Trophoblast cell (in vitro differentiated cells and primary cell): ENCODE data around the gene DAPP1.

Experiments
- DNase-seq, 2 donors: peaks; one replicate each; pipeline ENCODE4 v3.0.0-alpha.2; 2016
- H2AFZ ChIP-seq: 2 replicates; pipeline ENCODE4 v1.6.1; 2013; ENCODE audit warnings: low read length, moderate library complexity, mild to moderate bottlenecking; ENCODE audit not compliant: insufficient read depth, poor library complexity
- H2AK5ac ChIP-seq: 2 replicates; pipeline ENCODE4 v1.6.1; 2013; ENCODE audit warnings: mild to moderate bottlenecking, low read length
- H2BK120ac ChIP-seq: 2 replicates; pipeline ENCODE4 v1.6.1; 2013; ENCODE audit warnings: low read length, mild to moderate bottlenecking, moderate library complexity; ENCODE audit not compliant: insufficient read depth, poor library complexity
- H2BK12ac ChIP-seq: 2 replicates; pipeline ENCODE4 v1.6.1; 2013; ENCODE audit warnings: mild to moderate bottlenecking, low read length, moderate library complexity
- H2BK5ac ChIP-seq: 2 replicates; pipeline ENCODE4 v1.6.1; 2013; ENCODE audit warnings: low read length, low read depth, moderate library complexity, mild to moderate bottlenecking; ENCODE audit not compliant: poor library complexity
- H3K14ac ChIP-seq: 2 replicates; pipeline ENCODE4 v1.6.1; 2013; ENCODE audit warnings: mild to moderate bottlenecking, low read length
- H3K18ac ChIP-seq: 2 replicates; pipeline ENCODE4 v1.6.1; 2013; ENCODE audit warnings: mild to moderate bottlenecking, low read length
- H3K23ac ChIP-seq: 2 replicates; pipeline ENCODE4 v1.6.1; 2013; ENCODE audit warnings: low read length
- H3K27ac ChIP-seq: 2 replicates; pipeline ENCODE4 v1.5.1; 2013; ENCODE audit warnings: low read depth, mild to moderate bottlenecking, inconsistent platforms, low read length, moderate library complexity
- H3K27me3 ChIP-seq: 2 replicates; pipeline ENCODE4 v1.6.1; 2013; ENCODE audit warnings: inconsistent platforms, mild to moderate bottlenecking, low read length, moderate library complexity; ENCODE audit not compliant: insufficient read depth
- H3K36me3 ChIP-seq, 2 experiments: 1 replicate in 1 of 2; 2 replicates in 1 of 2; pipeline ENCODE4 v1.6.1; 2013; ENCODE audit warnings: low read length in 2 of 2, mild to moderate bottlenecking in 2 of 2, moderate library complexity in 1 of 2; ENCODE audit not compliant: insufficient read depth in 2 of 2, control insufficient read depth in 1 of 2
- H3K4ac ChIP-seq: 2 replicates; pipeline ENCODE4 v1.6.1; 2013; ENCODE audit warnings: low read depth, mild to moderate bottlenecking, low read length, moderate library complexity
- H3K4me1 ChIP-seq, 2 experiments: 1 replicate in 1 of 2; 2 replicates in 1 of 2; pipeline ENCODE4 v1.6.1; 2013; ENCODE audit warnings: low read length in 2 of 2, mild to moderate bottlenecking in 2 of 2, moderate library complexity in 1 of 2; ENCODE audit not compliant: insufficient read depth in 2 of 2, control insufficient read depth in 1 of 2
- H3K4me2 ChIP-seq: 2 replicates; pipeline ENCODE4 v1.6.1; 2013; ENCODE audit warnings: inconsistent platforms, mild to moderate bottlenecking, low read length, moderate library complexity
- H3K4me3 ChIP-seq: 2 replicates; pipeline ENCODE4 v1.5.1; 2013; ENCODE audit warnings: mild to moderate bottlenecking, low read depth, low read length, inconsistent platforms
- H3K79me1 ChIP-seq: one replicate; pipeline ENCODE4 v1.6.1; 2013; ENCODE audit warnings: low read length
- H3K79me2 ChIP-seq: 2 replicates; pipeline ENCODE4 v1.6.1; 2013; ENCODE audit warnings: low read length, mild to moderate bottlenecking; ENCODE audit not compliant: control insufficient read depth, insufficient read depth, poor library complexity
- H3K9ac ChIP-seq: 2 replicates; pipeline ENCODE4 v1.6.1; 2013; ENCODE audit warnings: mild to moderate bottlenecking, low read length
- H3K9me3 ChIP-seq: 2 replicates; pipeline ENCODE4 v1.6.1; 2013; ENCODE audit warnings: low read depth, mild to moderate bottlenecking, control low read depth, inconsistent platforms, low read length; ENCODE audit not compliant: insufficient read depth
- H4K12ac ChIP-seq: 2 replicates; pipeline ENCODE4 v1.6.1; 2013; ENCODE audit warnings: low read depth, mild to moderate bottlenecking, low read length, moderate library complexity
- H4K8ac ChIP-seq: 2 replicates; pipeline ENCODE4 v1.6.1; 2013; ENCODE audit warnings: low read depth, mild to moderate bottlenecking, low read length, moderate library complexity
- H4K91ac ChIP-seq: one replicate; pipeline ENCODE4 v1.6.1; 2013; ENCODE audit warnings: low read depth, mild to moderate bottlenecking, low read length, moderate library complexity
- WGBS: extraction: QIAGEN DNeasy Blood & Tissue Kit; methylation state at CpG from one replicate; pipeline ENCODE4 v1.1.7; 2013; ENCODE audit warnings: missing lambda C conversion rate; ENCODE audit not compliant: insufficient read length, insufficient coverage; ENCODE audit errors: extremely low coverage; 5-methylcytosine and 5-hydroxymethylcytosine counted together

The DAPP1 gene

DNA sequence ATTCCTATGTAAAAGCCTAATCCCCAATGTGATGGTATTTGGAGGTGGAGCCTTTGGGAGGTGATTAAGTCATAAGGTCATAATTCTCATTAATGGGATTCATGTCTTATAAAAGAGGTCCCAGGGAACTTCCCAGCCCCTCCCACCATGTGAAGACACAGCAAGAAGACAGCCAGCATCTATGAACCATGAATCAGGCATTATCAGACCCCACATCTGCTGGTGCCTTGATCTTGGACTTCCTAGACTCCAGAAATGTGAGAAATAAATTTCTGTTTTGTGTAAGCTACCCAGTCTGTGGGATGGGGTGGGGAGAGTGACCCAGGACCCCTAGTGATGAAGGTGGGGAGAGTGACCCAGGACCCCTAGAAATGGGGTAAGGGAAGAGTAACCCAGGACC, 6.1 kb upstream of the DAPP1 start:
- H4K8ac ChIP-seq: no peak overlapping the region
- peak overlapping the region; percentile 7 for H4K91ac ChIP-seq
- H3K4me2 ChIP-seq: no peak overlapping the region
- DNase-seq: peak; percentile 87 to 93
- no peak overlapping the region for H3K4ac ChIP-seq
- no peak overlapping the region for H2AK5ac ChIP-seq
- H3K18ac ChIP-seq: no peak overlapping the region
- H3K27me3 ChIP-seq: no peaks in the 10 kb centered on the region
- no peak overlapping the region for H3K27ac ChIP-seq
- no peak overlapping the region for H2BK5ac ChIP-seq
- no peak overlapping the region for H3K4me3 ChIP-seq
- no peaks in the 10 kb centered on the region for H3K36me3 ChIP-seq
- no peak overlapping the region for H2BK120ac ChIP-seq
- H3K79me2 ChIP-seq: no peaks in the 10 kb centered on the region
- H4K12ac ChIP-seq: no peak overlapping the region
- peaks cover 0 to 2% of the 10 kb centered on the region in 2 experiments for H3K4me1 ChIP-seq
- H2AFZ ChIP-seq: no peak overlapping the region
- H3K9ac ChIP-seq: no peak overlapping the region
- no peaks in the 10 kb centered on the region for H3K79me1 ChIP-seq
- no peak overlapping the region for H3K14ac ChIP-seq
- H3K9me3 ChIP-seq: no peaks in the 10 kb centered on the region
- H3K23ac ChIP-seq: no peak overlapping the region
- no peak overlapping the region for H2BK12ac ChIP-seq

- Histone ChIP-seq H2AFZ (no peak overlapping the region), H3K27me3 (no peaks in the 10 kb centered on the region), H3K9me3 (no peaks in the 10 kb centered on the region), H4K12ac (no peak overlapping the region), H3K14ac (no peak overlapping the region), H3K79me1 (no peaks in the 10 kb centered on the region), H2BK5ac (no peak overlapping the region), H3K4ac (no peak overlapping the region), H3K4me2 (no peak overlapping the region), H2BK12ac (no peak overlapping the region), H2BK120ac (no peak overlapping the region), H4K91ac (no peak overlapping the region), H3K4me1 (peaks cover 0 to 2% of the 10 kb centered on the region in 2 experiments), H3K18ac (no peak overlapping the region), H3K79me2 (no peaks in the 10 kb centered on the region), H3K9ac (no peak overlapping the region), H4K8ac (no peak overlapping the region), H3K4me3 (no peak overlapping the region), H3K27ac (no peak overlapping the region), H3K36me3 (no peaks in the 10 kb centered on the region), H3K23ac (no peak overlapping the region), H2AK5ac (no peak overlapping the region)
- WGBS: no CpG with 5 or more reads among the region's 1 CpG
- DNase-seq: peak; percentile 67 to 82
These were observed 5.5 kb upstream of the DAPP1 start for GRCh38 chr4:99811117-99811516.

- H2AFZ ChIP-seq: no peak overlapping the region
- no peak overlapping the region for H3K4me2 ChIP-seq
- no peak overlapping the region for H3K27ac ChIP-seq
- peaks cover 0 to 7% of the 10 kb centered on the region in 2 experiments for H3K4me1 ChIP-seq
- H4K12ac ChIP-seq: no peak overlapping the region
- H4K8ac ChIP-seq: no peak overlapping the region
- no peak overlapping the region for H3K9ac ChIP-seq
- no peak overlapping the region for H2BK120ac ChIP-seq
- H2BK5ac ChIP-seq: no peak overlapping the region
- H3K14ac ChIP-seq: no peak overlapping the region
- no peaks in the 10 kb centered on the region for H3K9me3 ChIP-seq
- H4K91ac ChIP-seq: no peak overlapping the region
- H3K4ac ChIP-seq: no peak overlapping the region
- peak in 1 of 2 donors; percentile 88 for DNase-seq
- H3K4me3 ChIP-seq: no peak overlapping the region
- no peak overlapping the region for H2AK5ac ChIP-seq
- no peak overlapping the region for H3K18ac ChIP-seq
- H2BK12ac ChIP-seq: no peak overlapping the region
- H3K79me2 ChIP-seq: no peaks in the 10 kb centered on the region
- no peaks in the 10 kb centered on the region for H3K36me3 ChIP-seq
- H3K23ac ChIP-seq: no peak overlapping the region
- H3K79me1 ChIP-seq: no peaks in the 10 kb centered on the region
- WGBS: no CpG with 5 or more reads among the region's 1 CpG
- no peaks in the 10 kb centered on the region for H3K27me3 ChIP-seq
These were observed 4.8 kb upstream of the DAPP1 start for GRCh38 chr4:99811850-99812249.

DNA sequence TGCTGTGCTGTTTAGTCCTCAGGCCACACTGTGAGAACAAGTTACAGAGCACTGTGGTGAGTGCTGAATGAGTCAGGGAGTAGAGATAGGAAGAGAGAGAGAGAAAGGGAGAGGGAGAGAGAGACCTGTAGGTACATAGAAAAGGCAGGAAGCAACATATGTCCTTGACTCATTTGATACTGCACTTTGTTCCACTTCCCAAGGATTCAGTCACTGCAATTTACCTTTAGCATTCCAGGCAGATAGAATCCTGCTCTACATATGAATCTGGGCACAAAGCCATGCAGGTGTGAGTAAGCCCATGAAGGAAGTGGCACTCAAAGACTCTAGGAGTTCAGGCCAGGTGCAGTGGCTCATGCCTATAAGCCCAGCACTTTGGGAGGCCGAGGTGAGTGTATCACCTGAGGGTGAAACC, 1.0 kb upstream of the DAPP1 start:
- H3K36me3 ChIP-seq: no peaks in the 10 kb centered on the region
- no peak overlapping the region for H3K4me2 ChIP-seq
- H4K91ac ChIP-seq: no peak overlapping the region
- no CpG with 5 or more reads among the region's 1 CpG for WGBS
- no peaks in the 10 kb centered on the region for H3K79me2 ChIP-seq
- no peak overlapping the region for H3K23ac ChIP-seq
- H2AFZ ChIP-seq: no peak overlapping the region
- H3K9me3 ChIP-seq: no peaks in the 10 kb centered on the region
- H3K27me3 ChIP-seq: no peaks in the 10 kb centered on the region
- peak; percentile 97 to 99 for DNase-seq
- H3K9ac ChIP-seq: no peak overlapping the region
- no peak overlapping the region for H3K14ac ChIP-seq
- no peak overlapping the region for H2BK12ac ChIP-seq
- no peak overlapping the region for H3K4ac ChIP-seq
- no peak overlapping the region for H4K8ac ChIP-seq
- H2AK5ac ChIP-seq: no peak overlapping the region
- no peaks in the 10 kb centered on the region for H3K79me1 ChIP-seq
- H2BK5ac ChIP-seq: no peak overlapping the region
- H3K18ac ChIP-seq: no peak overlapping the region
- H2BK120ac ChIP-seq: no peak overlapping the region
- H3K4me3 ChIP-seq: no peak overlapping the region
- H3K4me1 ChIP-seq: peaks cover 0 to 7% of the 10 kb centered on the region in 2 experiments
- no peak overlapping the region for H4K12ac ChIP-seq
- no peak overlapping the region for H3K27ac ChIP-seq
